A172 (cell line): ENCODE results near the gene NUDT14. TPM values are rescaled to one million over a fixed set of nuclear protein-coding genes. Genes with fewer than 3 reads are reported as not detected.

Source experiments
- DNase-seq: peaks from one replicate; pipeline ENCODE4 v3.0.0-alpha.2; 2015; ENCODE audit warnings: low spot score
- total RNA-seq: library from RNA; depleted of rRNA; stranded (reverse); fragments of >200 nt; shearing (Covaris generic); gene quantifications from 2 replicates; pipeline ENCODE4 v1.2.3, GENCODE V29; 2014; rRNA removed

NUDT14 gene
- total RNA-seq: 19.9 and 23.1 TPM in 2 replicates

DNA sequence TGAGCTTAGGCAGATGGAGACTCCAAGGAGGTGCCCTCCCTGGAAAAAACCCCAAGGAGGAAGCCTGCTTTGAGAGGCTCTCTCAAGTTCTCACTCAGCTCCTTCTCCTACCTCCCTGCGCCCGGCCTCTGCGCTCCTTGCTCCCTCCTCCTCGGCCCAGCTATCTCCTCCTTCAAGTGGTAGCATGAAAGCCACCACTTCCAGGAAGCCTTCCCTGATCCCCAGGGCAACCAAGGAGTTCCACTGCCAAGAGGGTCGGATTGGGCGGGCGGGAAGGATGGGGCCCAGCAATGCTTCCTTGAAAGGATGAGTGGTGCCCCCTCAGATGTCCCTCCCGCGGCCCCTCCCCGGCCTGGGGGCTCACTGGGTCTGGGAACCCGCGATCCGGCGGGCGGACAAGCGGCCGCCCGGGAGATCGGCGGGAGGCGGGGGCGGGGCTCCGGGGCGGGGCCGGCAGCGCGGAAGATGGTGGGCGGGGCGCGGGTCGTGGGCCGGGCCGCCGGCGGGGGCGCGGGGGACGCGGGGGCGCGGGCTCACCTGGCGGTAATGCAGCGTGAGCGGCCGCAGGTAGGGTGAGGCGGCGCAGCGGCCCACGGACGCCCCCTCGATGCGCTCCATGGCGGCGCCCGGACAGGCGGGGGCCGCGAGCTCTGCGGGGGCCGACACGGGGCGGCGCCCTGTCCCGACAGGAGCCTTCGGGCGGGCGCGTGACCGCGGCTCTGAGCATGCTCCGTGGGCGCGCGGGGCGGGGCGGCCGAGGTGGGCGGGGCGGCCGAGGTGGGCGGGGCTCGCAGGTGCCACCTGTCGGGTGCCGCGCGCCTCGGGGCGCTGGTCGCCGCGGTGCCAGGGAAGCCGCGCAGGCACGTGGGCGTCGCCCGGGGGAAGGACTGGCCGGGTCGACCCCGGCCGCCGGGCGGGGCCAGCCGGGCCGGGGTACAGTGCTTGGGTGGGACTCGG, at the start of gene NUDT14:
Gene NUDT14, minus strand, starts transcription at position 721 of the 957 bp plus-strand sequence. Its CDS starts 103 bp downstream, at position 618.
- DNase-seq: no peak

DNA sequence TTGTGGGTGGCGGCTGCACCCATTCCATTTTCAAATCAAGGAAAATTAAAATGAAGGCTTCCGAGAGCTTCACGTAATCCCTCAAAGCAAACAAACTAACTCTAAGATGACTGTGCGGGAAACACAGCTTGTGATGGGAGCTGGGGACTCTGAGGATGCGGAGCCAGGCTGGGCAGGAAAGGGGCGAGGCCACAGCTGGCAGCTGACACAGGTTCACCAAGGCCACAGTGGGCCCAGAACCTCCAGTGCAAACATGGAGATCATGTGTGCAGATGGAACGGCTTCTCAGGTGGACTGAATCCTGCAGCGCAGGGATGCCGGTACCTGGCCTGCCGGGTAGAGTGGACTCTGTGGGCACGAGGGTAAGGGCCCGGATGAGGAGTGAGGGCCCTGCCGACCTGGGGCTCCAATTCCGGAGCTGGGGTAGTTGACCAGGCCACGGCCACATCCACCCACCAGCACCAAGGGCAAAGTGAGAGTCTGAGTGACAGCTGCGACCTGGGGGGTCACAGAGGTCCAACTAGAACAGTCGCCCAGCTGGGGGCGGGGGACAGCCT, 48.1 kb upstream of the NUDT14 start:
- no peak for DNase-seq

DNA sequence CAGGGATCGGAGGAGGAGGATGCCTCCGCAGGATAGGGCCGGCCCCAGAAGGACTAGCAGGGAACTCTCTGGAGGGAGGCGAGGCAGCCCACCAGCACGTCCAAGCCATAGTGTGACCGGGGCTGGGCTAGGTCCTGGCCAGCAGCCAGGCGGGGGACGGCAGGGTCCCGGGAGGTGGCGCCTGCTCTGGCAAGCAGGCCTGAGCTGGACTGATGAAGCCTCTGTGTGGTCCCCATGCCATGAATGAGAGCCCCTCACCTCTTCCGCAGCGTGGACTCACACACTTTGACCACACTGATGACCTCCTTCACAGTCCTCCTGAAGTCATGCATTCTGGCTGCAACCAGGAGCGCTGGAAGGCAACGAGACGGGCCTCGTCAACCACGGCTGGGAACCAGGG, 47.5 kb upstream of the NUDT14 start:
- DNase-seq: no peak

DNA sequence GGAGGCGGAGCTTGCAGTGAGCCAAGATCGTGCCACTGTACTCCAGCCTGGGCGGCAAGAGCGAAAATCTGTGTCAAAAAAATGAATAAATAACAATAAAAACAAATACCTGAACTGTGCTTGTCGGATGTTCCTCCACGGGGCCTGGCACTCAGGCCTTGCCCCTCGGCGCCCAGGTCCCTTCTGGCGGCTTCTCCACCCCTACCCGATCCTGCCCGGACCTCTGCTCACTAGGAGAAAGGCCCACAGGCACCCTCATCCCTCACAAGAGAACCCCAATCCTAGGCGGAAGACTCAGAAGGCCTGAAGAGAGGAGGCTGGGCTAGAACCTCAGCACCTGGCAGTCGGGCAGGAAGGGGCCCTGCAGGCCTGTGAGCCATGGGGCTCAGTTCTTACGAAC, 46.2 kb upstream of the NUDT14 start:
- no peak for DNase-seq

DNA sequence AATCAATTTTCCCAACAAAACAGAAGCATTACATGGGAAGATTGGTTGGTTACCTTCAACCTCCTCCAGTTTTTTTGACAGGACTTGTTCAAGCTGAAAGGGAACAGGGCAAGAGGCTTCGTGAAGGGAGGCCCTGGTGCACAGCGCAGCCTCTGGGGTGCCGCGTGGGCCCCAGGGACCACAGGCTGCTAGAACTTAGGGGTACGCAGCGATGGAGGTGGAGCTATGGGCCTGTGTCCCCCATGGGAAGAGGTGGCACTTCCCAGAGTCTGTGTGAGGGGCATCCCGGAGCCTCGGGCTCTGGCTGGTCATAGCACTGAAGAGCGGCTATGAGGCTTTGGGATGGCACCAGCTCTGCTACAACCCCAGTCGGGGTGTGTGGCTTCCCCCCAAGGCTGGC, 45.1 kb upstream of the NUDT14 start:
- DNase-seq: no peak

DNA sequence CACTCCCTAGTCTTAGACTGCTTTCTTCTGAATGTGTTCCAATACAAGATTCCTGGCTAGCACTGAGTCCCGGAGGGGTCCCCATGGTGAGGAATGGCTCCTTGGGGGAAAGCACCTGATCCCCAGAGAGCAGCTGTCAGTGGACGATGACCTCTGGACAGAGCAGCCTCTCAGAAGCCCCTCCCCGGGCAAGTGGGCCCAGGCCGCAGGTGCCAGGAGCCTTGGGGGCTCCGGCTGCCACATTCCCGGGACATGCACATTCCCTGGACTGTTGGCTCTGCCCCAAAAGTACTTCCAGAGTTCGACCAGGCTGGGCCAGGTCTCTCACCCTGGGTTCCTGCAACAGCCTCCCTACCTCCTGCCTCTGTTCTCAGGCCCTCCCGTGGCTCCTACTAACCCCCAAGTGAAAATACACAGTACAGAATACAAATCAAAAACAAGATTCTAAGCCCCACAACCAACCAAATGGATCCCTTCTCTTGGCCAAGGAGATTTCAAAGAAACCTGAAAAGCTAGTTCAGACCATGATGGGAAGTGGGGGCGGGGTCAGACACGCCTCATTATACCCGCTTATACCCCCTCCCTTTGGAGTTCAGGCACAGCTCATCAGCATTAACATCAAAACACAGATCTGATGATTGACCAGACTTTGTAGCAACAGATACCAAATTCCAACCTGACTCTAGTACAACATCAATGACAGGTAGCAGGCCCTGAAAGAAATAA, 43.9 kb upstream of the NUDT14 start:
- DNase-seq: no peak

DNA sequence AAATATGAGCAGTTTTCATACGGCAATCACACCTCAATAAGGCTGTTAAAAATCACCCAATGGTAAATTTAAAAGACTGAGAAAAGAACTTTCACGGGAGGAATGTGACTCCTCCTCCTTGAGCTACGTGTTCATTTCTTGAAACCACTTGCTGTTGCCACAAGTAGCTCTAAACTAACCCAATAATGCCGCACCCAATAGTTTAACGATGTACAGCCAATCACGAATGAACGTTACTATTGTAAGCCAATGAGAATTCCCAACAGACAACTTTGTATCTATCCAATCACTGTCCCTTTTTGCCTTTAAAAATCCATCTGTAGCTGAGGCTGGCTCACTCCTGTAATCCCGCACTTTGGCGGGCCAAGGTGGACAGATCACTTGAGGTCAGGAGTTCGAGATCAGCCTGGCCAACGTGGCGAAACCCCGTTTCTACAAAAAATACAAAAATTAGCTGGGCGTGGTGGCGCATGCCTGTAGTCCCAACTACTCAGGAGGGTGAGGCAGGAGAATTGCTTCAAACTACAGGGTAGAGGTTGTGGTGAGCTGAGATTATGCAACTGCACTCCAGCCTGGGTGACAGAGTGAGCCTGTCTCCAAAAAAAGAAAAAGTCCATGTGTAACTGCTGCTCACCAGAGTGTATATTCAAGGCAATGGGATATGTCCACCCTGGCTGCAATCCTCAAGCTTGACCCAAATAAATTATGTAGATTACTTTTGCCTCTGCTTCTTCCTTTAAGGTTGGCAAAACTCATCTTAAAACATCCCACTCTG, 42.8 kb upstream of the NUDT14 start:
- DNase-seq: no peak

DNA sequence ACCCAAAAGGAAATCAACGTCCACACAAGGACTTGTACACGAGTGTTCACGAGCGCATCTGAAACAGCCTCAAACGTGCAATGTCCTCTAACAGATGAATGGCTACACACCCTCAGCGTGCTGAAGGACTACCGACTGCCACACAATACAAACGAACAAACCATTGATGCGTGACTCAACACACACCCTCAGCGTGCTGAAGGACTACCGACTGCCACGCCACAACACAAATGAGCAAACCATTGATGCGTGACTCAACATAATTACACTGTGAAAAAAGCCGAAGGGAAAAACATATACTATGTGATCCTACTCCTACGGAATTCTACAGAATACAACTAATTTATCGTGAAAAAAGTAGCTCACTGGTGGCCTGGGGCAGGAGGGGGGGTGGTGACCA, 42.1 kb upstream of the NUDT14 start:
- no peak for DNase-seq

DNA sequence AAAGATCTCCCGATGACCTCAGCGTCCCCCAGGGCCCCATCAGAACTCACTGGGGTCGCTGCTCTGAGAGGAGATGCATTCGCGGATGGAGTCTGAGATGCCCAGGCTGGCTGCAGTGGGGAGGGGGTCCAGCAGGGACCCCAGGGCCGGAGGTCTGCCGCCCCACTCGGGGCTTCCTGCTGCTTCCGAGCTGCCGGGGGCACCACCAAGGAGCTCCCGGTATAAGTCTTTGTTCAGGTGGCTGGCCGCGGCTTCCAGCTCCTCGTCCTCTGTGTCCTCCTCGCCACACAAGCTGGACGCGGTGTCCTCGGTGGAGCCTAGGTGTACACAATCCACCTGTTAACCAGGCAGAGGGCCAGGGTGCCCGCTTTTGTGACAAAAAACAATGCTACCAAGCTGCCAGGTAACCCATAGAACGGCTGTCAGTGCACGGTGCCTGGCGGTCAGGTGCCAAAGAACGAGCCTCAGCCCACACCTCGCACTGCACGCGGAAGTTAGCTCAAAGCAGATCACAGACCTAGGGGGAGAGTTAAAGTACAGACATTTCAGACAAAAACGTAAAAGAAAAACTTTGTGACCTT, 40.6 kb upstream of the NUDT14 start:
- no peak for DNase-seq

DNA sequence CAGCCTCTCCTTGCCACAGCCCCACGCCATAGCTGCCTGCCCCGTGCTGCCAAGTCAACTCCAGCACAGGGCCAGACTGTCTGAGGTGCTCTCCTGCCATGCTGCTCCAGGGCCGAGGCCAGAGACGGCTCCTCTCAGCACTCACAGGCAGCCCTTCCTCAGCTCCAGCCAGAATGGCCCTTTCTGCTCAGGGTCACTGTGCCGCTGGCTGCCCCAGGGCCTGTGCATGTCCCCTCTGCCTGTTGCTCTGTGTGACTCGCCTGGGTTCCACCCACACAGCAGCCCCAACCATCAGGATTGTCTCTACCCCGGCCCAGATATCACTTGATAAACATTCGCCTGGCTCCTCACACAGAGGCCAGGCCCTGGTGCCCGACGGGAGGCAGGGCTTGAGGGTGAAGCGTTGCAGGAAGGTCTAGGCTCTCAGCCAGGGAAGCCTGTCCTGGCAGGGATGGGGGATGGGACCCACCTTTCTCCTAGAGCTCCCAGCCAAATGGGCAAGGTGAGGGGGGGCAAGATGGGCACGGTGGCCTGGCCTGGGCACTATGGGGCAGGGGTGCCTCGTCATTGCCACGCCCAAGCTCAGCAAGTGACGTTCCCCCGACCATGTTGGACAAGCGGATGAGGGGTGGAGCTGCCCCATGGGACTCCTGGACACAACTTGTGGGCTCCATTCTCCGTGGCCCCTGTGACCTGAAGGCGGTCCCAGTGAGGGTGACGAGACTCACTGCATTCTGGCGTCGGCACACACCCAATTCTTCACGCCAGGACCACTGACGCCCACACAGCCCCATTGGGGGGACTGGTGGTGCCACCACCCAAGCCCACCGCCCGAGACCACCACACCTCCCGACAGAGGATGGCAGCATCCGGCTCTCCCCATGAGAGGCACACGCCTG, 39.8 kb upstream of the NUDT14 start:
- DNase-seq: no peak

DNA sequence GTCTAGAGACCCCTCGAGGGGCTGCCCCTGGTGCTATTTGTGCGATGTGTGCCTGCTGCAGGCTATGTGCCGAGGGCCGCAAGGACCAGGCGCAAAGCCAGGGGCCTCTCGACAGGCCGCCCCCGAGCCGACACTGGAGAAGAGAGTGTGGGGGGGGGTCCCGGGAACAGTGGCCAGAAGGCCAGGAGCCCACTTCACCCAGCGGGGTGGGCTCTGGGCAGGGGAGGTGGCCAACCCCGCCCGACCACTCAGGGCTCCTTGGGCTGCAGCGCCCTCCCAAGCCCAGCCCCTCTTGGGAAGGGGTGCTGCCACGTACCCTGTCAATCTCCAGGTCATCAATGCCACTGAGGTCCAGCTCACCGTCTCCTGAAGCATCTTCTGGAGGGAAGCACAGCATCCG, 38.6 kb upstream of the NUDT14 start:
- DNase-seq: no peak

DNA sequence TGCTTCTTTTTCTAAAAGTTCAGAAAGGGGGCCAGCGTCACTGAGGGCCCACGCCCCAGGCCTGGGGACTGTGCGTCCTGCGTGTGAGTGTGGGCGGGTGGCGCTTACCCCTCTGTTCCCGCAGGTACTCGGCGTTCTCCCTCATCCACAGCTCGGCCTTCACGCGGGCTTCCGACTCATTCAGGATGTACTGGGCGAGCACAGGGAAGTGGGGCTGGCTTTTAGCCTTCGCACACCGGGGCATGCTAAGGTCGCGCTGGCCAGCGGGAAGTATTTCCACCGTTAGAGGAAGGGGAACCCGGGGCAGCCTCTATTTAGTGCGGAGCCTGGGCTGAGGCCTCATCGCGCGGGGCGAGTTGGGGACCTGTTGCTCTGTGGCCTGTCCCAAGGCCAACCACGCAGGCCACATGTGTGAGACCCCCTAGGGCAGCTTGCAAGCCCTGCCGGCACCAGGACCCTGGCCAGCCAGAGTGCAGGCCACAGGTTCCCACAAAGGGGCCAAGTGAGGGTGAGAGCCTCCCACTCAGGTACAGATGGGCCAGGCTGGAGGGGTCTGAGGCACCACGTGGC, 38.0 kb upstream of the NUDT14 start:
- DNase-seq: no peak

DNA sequence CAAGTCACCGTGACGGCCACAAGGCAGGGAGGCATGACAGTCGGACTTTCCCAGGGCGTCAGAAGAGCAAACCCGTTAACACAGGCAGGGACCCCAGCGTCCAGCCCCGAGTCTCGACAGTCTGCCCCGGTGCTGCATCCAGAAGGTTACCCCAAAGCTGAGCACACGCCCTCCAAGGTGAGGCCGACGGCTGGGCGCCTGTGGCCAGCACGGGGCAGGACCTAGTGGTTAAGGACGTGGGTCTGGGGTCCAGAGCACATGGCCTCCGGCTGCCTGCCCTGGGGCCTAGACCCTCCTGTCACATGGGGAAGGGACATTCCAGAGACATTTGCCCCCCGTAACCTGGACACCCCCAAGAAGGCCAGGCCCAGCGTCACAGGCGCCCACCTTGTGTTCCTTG, 37.5 kb upstream of the NUDT14 start:
- no peak for DNase-seq

DNA sequence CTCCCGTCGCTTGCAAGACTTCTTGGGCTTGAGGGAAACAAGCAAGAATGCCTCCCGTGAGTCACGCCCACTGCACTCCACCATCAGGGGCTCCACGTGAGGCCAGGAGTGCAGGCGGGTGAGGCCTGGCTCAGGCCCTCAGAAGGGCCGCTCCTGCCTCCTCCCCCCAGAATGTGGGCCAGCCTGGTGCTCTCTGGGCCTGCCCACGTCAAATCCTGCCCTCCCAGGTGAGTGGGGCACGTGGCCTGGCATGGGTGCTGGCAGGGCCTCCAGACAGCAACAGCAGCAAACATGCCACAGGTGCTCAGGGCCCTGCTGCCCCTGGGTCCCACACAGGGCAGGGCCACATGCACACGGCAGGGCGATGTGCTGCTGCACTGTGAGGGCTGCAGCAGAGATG, 36.7 kb upstream of the NUDT14 start:
- no peak for DNase-seq

DNA sequence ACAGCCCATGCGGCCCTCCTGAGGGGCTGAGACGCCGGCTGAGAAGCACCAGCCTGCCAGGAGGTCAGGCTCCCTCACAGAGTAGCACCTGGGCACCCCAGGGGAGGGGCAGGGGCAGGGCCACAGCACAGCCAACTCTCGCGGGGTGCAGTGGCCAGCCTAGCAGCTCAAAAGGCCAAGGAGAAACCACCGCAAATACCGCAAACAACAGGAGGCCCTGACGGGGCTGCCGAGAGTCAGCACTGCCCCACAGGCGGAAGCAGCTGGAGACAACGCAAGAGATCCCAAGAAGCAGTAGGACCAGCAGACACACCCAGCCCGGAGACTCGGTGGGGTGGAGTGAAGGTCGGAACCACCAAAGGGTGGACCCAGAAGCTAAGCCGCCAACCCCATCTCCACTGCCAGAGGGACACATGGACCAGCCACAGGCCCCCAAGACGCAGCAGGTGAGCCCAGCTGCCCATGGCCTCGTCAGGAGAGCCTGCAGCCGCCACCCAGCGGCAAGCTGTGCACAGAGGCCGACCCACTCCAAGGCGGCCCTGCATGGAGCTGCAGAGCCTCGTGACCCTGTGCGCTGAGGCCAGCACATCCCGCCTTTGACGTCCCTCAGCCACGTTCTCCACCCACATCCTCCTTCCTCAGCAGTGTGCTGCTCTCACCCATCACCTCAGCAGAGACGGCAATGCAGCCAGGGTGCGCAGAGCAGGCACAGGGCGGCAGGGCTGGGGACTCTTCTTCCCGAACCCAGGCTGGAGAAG, 35.6 kb upstream of the NUDT14 start:
- no peak for DNase-seq

DNA sequence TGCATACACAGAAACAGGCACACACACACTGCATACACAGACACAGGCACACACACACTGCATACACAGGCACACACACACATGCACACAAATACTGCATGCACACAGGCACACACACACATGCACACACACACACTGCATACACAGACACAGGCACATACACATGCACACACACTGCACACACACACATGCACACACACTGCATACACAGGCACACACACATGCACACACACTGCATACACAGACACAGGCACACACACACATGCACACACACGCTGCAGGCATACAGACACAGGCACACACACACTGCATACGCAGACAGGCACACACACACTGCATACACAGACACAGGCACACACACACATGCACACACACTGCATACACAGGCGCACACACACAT, 34.5 kb upstream of the NUDT14 start:
- DNase-seq: no peak

DNA sequence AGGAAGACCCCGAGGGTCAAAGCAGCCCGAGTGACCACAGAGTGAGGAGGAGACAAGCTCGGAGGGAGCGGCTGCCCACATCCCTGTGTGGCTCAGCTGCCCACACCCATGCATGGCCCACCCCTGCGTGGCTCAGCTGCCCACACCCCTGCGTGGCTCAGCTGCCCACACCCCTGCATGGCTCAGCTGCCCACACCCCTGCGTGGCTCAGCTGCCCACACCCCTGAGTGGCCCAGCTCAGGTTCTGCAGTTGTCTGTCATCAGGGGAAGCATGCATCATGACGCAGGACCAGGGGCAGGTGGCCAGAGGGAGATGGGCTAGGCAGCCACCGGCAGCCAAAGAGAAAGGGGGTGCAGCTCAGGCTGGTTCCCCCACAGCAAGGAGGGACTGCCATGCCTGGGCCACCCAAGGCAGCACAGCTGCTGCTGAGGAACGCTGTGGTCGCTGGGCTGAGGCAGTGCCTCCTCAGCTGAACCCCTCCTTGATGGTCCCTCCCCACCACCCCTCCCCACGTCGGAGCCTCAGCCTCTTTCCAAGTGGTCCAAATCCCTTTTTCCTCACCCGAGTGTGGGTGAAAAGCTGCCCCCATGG, 33.3 kb upstream of the NUDT14 start:
- DNase-seq: no peak

DNA sequence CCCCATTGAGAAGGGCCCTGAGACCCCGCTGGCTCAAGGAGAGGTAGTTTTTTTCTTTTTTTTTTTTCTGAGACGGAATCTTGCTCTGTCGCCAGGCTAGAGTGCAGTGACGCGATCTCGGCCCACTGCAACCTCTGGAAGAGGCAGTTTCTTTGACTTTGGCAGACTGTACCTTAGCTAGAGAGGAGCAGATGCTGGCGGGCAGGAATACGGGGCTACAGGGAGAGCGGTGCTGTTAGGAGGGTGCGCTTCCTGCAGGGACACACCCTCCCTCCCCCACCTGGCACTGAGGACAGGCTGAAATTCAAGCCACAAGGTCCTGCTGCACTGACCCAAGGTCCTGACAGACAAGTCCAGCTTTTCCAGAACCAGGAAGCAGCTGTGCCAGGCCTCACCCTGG, 32.2 kb upstream of the NUDT14 start:
- no peak for DNase-seq
